HG02759 (cell line): ENCODE measurements around the gene MECR.
"Not testable (repeated sequence)": the region's sequence is repeated elsewhere in the genome, so short reads cannot be mapped to it uniquely, and the experiment has no call there.

Source experiments
- ATAC-seq: cut with Tn5 transposase; IDR thresholded peaks from one replicate; pipeline ENCODE4 v1.9.1; 2021; ENCODE audit warnings: mild to moderate bottlenecking, moderate library complexity; ENCODE audit not compliant: unreplicated experiment

The MECR gene

DNA sequence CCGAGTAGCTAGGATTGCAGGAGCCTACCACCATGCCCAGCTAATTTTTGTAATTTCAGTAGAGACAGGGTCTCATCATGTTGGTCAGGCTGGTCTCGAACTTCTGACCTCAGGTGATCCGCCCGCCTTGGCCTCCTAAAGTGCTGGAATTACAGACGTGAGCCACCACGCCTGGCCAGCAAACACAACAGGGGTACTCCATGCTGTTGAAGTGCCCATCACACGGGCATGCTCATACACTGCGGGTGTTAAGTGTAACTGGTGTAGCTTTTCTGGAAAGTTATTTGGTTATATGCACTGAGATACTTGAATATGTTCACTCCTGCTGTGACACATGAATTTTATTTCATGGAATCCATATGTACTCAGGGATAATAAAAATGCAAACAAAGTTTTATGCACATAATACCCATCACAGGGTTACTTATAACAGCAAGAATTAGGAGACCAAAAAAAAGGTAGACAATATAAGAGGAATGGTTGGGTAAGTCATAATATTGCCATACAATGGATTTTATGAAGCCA lies 58.3 kb downstream of the MECR start:
- no peak for ATAC-seq

DNA sequence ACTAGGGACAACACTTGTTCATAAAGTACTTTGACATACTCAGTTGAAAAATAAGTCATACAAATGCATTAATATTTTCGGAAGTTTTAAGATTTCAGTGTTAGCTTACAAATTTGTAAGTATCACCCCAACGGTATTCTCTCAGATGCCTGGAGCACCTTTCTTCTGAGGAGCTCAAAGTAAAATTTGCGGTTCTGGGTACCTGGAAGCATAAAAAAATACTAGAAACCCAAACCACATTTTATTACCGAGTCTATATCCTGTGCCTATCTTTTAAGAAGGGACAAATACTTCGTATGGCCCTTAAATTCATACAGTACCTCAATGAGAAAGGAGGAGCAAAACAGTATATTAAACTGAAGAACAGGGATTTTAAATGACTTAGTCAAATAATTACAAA lies 59.2 kb downstream of the MECR start:
- no peak for ATAC-seq

DNA sequence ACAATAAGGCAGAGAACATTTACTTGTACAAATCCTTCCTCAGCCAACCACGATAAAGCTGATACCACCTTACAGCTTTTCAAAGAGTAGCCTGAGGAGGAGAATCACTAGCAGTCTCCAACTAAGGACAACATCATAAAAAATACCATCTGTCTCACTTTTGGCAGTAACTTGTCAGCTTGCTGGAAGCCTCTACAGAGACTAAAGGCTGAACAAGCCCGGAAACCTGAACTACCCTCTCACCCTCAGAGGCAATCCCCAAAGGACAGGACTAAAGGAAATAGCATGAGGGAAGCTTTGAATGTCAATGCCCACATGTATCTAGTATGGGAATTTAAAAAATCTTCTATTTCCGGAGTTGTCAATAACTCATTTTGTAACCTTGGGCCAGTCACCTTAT lies 59.6 kb downstream of the MECR start:
- no peak for ATAC-seq

DNA sequence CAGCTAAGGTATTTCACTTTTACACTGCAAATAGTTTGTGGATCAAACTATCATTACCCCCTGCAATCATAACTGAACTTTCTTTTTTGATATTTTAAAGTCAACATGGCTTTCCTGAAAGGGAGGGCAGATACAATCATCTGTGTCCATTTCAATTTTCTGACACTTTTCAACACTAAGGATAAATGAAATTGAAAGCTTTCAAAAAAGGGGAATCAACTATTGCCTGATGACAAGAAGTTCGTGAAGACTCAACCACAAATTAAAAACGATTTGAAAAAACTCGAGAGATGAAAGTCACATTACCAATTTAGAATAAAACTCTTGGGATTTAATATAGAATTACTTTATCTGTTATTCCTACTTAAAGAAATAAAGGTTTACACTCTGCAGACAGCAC lies 60.8 kb downstream of the MECR start:
- ATAC-seq = no peak

DNA sequence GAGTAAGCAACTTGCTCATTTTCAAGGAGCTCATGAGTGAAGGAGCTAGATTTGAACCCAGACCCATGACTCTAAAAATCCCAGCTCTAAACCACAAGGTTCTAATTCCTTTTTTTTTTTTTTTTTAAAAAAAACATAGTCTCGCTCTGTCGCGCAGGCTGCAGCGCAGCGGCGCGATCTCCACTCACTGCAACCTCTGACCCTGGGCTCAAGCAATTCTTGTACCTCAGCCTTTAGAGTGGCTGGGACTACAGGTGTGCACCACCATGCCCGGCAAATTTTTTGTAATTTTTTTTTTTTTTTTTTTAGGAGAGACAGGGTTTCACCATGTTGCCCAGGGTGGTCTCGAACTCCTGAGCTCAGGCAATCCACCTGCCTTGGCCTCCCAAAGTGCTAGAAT lies 62.8 kb downstream of the MECR start:
- no peak for ATAC-seq

DNA sequence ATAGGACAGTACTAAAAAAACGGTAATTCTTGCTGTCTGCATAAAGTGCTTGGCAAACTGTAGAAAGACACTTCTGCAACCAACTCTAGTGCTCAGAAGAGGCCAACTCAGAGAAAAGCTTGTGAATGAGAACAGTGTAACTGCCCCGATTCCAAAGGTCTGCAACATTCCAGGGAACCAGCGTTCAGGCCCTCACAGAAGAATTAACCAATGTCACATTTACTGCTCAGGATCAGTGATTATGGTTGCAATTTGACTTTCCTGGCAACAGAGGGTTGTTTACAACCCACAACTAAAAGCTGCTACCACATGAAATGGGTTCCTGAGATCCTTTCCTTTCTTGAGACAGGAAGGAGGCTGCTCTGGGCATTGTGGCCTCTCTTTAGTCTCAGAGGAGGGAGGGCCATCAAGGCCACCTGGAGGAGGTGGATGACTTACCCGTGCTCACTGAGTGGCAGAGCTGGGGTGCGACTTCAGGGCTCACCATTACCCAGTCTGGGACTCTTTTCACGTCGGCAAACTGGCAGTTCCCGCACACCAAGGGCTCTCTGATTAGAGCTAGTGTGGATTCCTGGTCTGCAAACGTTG lies 64.3 kb downstream of the MECR start:
- ATAC-seq = no peak

DNA sequence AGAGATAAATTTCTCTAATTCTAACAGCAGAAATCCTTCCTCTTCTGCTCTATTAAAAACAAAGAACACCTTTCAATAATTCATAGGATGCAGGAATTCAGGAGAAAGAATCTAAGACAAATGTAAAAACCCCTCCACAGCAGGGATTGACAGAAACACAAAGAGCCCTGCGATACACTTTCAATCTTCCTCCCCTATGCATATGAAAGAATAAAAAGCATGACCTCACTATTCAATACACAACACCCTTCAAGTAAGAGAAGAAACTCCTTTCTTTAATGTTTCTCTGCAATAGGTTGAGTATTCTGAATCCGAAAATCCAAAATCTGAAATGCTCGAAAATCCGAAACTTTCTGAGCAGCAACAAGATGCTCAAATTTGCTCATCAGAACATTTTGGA lies 66.1 kb downstream of the MECR start:
- no peak for ATAC-seq

DNA sequence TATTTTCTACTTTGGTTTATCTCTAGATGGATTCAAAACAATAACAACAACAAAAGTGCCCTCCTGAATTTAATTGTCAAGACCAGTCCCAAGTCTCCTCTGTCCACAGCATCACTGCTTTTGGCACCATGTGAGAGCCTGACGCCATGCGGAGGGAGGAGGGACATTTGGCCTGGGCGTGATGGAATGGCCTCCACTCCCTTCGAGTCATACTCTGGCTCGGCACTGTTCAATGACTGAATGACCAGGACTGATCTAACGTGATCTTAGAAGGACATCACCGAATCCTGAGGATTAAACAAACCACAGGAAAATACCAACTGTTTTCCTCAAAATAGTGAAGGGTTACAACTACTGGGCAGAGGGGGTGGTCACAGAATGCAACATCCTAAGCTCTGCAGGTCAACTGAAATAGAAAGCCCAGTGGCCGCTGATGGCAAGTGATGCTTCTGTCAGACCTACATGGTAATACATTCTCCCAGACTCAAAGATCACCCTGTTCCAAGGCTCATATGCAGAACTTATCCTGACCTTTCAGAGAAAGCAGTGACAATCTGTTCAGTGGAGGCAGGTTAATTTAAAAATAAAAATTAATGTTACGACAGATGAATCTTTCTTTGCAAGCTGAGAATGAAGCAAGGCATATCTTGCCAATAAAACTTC lies 68.1 kb downstream of the MECR start:
- ATAC-seq = no peak

DNA sequence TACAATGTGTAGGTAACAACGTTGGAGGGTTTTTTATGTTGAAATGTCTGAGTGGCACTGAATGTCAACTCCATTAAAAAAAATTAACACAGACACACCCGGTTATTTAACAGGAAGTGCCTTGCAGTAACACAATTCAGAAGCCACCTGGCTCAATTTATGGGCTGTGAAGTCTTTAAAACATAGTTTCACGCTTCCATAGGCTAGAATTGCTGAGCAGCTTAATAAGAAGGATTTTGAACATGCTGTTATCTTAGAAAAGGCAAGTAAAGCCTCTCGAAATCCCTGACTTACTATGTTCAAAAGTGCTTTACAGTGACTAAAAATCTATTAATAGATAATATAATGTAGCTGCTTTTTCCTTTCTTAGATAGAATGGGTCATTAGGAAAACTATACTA lies 68.7 kb downstream of the MECR start:
- no peak for ATAC-seq

DNA sequence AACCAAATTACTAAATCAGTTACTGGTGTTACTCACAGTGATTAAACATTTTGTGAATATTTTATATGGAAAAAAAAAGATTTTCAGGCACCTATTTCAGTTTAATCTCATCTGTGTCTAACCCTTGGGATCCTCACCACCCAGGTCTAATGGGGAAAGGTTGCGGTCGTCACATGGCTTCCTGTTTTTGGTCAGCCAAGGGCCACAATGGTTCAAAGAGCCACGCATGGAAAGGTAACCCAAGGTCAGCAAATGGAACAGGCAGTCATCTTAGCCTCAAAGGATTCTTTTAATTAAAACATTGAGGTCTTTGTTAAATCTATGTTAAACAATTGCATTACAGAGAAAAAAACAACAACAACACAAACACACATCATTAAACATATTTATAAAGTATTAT lies 71.0 kb downstream of the MECR start:
- no peak for ATAC-seq

DNA sequence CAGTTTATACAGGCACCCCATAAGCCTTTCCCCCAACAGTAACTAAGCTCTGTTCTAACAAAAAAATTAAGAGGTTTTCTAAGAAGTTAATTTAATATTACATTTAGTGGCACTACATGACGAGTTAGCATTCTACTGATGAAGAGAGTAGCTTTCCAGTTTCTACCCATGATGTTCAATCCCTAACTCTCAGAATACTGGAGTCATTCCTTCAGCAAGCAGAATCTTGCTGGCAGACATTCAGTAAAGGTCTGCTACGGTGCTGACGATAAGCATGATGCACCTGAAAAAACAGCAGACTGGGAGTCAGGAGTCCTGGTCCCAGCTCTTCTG lies 73.5 kb downstream of the MECR start:
- no peak for ATAC-seq

DNA sequence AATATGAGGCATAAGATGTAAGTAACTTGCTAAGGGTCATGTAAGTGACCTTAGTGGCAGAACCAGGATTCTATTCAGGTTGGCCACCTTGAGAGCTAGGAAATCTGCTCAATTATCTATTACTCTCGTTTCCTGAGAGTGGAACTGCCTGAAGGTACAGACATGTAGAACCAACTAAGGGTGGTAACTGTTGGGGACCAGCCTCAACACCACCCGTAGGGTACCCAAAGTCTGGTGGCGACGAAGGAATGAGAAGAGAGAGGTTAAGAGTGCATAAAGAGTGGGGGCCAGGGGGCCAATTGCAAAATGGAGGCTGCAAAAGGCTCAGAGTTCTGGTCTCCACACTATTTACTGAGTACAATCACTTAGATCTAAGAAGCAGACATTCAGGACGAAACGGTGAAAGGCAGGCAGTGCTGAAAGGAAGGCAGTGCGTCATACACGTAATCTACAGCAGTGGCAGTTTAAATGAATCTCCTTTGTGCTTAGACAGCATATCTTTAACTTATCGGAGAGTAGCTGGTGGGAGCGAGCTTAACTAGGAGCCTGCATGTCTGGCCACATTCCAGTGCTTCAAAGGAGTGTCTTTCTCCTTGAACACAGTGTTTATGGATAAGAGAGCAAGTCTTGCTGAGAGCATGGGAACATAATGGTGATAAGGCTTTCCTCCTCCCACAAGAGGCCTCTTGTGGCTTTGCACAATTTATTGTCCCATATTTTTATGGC lies 74.0 kb downstream of the MECR start:
- no peak for ATAC-seq

DNA sequence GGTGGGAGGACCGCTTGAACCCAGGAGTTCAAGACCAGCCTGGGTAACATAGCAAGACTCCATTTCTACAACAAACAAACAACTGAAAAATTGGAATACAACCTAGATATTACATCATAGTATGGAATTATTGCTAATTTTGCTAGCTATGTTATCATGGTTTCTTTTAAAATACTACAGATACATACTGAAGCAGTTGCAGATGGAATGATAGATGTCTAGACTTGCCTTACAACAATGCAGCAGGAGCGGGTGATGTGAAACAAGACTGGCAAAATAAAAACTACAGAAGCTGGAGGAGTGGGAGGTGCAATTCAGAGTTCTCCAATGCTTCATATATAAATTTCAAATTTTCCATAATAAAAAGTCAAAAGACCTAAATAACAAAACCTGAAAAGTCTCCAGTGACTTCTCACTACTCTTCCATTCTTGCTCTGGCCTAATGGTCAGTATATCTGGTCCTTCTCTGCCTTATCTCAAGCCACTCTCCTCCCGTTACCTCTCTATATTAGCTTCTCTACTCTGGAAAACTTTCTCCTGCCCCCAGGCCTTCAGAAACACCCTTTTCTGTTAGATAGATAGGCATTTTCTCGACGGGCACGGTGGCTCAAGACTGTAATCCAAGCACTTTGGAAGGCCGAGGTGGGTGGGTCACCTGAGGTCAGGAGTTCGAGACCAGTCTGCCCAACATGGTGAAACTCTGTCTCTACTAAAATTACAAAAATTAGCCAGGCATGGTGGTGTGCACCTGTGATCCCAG lies 78.5 kb downstream of the MECR start:
- ATAC-seq = no peak

DNA sequence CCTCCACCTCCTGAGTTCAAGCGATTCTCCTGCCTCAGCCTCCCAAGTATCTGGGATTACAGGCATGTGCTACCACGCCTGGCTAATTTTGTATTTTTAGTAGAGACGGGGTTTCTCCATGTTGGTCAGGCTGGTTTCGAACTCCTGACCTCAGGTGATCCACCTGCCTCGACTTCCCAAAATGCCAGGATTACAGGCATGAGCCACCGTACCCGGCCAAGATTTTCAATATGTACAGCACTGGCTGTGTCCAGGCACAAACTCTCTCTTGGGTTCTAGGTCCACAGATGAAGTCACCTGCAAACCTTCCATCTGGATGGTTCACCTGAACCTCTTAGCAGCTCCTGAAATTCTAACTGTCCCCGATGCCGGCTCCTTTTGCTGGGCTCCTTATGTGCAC lies 80.4 kb downstream of the MECR start:
- not testable (repeated sequence) for ATAC-seq

DNA sequence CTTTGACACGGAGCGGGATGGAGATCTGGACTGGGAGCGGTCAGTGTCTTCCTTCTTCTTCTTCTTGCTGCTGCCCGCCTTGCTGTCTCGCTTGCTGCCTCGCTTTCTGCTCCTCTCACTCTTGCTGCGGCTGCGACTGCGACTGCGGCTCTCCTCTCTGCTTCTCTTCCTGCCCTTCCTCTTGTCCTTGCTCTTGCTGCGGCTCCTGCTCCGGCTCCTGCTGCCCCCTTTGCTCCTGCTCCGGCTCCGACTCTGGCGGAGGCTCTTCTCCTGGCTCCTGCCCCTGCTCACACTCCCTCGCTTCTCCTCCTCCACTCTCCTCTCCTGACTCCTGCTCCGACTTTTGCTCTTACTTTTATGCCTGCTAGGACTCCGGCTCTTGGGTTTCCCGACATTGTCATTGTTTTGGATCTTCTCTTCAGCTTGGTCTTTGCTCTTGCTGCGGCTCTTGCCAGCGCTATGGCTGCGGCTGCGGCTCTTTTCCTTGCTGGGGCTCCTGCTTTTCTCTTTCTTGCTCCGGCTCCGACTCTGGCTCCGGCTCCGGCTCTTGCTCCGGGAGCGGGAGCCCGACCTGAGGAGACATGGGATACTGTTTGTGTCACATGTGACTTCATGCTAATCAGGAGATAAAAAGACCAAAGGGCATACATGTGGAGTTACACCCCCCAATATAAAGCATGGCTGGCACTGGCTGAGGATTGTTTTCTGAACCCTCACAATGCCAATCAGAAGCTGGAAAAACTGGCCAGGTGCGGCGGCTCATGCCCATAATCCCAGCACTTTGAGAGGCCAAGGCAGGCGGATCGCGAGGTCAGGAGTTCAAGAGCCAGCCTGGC lies 81.9 kb downstream of the MECR start:
- no peak for ATAC-seq

DNA sequence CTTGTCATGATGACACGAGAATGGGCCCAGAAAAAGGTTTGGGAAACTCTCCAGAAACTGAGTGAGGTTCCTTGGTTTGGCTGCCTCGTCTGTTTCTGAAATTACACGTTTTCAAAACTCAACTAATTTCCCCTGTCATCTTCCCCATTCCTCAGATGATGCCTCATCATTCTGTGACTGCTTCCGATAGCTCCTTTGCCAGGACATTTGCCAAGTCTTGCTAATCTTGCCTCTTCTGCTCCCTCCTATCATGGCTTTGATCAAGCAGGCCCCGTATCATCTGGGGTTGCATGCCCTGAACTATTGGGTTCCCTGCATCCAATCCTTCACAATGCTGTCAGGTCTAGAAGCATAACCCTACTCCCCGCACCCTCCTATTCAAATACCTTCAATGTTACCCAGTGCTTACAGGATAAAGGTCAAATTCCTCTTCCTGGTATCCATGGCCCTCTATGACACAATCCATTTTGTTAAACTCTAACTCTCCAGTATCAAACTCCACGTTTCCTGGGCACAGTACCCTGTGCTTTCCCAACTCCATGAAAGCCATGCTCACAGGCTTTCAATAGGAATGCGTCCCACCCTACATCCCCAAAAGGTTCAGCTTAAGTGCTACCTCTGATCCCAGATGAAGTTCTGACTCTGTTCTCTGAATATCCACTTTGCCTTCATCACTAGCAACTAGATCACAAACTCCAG lies 84.8 kb downstream of the MECR start:
- ATAC-seq = no peak

DNA sequence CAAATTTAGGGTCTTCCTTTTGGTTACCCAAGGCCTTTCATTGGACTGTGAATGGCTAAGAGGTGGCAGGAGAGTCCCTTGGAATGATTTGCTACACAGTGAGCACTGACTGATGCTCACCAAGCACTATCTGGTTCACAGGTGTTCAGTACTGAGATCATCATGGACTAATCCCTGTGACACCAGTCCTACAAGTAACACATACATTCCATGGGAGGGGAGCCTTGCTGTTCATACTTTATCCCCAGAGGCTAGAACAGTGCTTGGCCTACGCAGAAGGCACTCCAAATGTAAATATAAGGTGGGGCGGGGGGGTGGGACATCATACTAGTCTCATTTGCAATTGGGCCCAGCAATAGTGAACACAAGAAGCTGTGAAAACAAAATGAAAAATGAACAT lies 86.6 kb downstream of the MECR start:
- ATAC-seq = no peak

DNA sequence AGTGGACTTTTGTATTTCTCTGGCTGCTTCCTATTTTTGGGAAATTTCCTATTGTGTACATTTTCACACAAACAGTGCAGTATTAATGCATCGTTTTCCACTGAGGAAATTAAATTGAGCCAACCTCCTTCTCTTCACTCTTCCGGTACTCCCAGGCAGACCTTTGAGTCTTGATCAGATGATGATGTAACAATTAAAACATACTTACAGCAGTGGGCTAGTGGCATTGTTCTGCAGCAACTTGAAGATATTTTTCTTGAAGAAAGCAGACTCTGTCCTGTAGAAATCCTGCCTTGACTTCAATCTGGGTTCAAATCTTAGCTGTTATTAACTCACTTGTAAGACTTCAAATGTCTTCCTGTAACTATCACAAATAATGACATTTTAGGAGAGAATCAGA lies 88.0 kb downstream of the MECR start:
- no peak for ATAC-seq
